ENCODE data around the gene GAREM2.
"Not testable (repeated sequence)": the region's sequence is repeated elsewhere in the genome, so short reads cannot be mapped to it uniquely, and the experiment has no call there.

Gene GAREM2

DNA sequence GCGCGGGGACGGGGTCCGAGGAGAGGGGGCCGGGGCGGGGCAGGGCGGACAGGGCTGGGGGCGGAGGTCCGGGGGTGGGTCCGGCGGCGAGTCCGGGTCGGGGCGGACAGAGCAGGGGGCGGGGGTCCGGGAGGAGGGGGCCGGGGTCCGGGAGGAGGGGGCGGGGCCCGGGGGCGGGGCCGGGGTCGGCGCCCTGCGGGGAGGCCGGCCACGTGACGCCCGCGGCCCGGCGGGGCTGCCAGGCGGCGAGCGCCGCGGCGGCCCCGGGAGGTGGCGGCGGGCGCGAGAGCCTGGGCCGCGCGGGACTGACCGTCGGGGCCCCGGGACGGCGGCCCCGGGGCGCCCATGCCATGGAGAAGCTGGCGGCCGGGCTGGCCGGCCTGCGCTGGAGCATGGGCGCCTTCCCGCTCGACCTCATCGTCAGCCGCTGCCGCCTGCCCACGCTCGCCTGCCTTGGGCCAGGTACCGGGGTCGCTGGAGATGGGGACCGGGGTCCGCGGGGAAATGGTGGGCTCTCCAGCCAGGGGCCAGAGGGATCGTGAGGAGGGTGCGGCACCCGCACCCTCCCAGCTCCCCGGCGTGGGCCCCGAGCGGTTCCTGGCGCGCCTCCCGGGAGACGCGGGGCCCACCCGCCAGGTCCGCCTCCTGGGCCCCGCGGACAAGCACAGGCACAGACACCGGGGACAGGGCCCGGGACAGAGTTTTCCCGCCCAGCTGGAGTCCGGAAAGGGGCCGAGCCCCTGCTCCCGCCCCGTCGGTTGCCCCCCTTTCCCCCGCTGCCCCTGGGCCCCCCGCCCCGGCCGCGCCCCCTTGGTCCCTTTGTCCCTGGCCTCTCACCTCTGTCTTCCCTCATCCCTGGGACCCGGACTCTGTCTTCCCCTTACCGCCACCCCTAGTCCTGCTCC, at the start of gene GAREM2:
Gene GAREM2 (plus strand): TSS at position 218 of the 905 bp plus-strand sequence. CDS start 133 bp downstream, at position 351.
- no peak for DNase-seq (ENCODE audit: low read depth in 2 of 3, low spot score in 1 of 3)

- DNase-seq (ENCODE audit: low read depth in 2 of 3, low spot score in 1 of 3) = no peak
Observed at GRCh38 chr2:26123426-26123825, 49.5 kb upstream of the GAREM2 start.

DNA sequence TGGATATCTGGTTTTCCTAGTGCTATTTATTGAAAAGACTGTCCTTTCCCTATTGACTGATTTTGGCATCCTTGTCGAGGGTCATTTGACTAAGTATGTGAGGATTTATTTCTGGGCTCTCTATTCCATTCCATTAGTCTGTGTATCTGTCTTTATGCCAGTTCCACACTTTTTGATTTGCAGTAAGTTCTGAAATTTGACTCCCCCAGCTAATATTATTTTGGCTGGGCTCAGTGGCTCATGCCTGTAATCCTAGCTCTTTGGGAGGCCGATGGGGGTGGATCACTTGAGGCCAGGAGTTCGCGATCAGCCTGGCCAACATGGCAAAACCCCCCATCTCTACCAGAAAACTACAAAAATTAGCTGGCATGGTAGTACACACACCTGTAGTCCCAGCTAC, 46.8 kb upstream of the GAREM2 start:
- no peak for DNase-seq (ENCODE audit: low read depth in 2 of 3, low spot score in 1 of 3)

- no peak for DNase-seq (ENCODE audit: low read depth in 2 of 3, low spot score in 1 of 3)
Observed at GRCh38 chr2:26128176-26128575, 44.7 kb upstream of the GAREM2 start.

DNA sequence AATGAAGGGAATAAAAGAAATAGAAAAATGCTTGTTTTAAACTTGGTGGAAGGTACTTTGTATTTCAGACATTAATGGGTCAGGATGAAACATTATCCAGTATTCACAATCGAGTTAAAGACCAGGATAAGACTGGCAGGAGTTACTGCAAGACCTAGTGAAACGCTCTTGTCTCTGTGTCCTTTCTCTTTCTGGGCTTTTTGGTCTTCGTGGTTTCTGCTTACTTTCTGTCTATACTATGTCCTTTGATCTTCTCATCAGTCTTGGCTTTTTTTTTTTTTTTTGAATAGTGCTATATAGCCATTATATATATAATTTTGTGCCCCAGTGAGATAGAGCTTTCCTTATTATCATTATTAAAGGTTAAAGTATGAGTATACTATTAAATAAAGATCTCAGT, 42.1 kb upstream of the GAREM2 start:
- no peak for DNase-seq (ENCODE audit: low read depth in 2 of 3, low spot score in 1 of 3)

DNA sequence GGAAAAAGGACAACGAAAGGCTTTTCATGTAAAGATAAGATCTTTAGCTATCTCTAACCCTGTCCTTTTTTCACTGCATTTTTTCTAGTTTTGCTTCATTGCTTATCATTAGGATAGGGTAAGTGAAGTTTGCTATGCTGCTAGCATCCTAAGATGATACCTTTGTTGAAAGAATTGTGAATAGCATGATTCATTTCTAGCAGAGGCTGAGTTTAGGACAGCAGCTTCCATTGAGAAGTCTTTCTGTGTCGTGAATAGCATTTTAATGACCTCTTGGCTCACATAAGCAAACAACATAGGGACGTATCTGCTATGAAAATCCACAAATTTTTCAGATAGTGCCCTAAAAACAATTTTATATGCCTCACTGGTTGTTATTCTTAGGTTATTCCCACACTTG, 36.4 kb upstream of the GAREM2 start:
- DNase-seq (ENCODE audit: low read depth in 2 of 3, low spot score in 1 of 3) = no peak

DNA sequence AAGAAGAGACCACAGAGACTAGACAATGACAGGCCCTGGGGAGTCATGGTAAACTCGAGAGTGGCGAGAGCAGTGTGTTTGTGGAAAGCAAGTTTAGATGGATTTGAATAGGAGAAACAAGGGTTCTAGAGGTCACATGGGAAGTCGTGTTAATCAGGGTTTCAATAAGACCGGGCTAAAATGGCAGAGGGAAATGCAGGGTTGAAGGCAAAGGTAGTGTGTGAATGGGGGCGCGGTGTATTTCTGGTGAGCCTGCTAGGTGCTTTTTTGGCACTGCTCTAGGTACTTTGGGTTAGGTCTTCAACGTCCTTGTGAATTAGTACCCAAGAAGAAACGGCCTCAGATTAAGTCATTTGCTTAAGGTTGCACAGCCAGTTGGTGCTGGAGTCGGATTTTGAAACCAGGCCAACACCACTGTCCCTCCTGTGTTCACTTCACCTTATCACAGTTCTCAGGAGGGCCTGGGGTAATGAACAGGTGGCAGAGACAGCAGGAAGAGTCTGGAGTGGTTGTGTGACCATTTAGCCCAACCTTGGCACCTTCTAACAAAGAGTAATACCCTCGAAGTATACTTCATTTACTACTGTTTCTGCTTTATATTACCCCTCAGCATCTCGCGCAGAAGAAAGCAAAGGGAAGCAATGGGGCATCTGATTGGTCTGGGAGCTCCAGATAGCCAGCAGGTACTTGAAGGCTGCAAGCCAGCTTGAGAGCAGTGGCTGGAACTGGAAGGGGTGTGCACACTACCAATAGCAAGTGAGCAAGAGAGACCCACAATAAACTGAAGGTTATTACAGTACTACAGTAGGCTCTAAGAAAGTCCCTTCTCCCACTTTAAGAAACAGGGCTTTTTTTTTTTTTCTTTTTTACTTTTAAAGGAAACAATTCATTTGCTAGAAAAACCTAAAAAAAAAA, 33.4 kb upstream of the GAREM2 start:
- no peak for DNase-seq (ENCODE audit: low read depth in 2 of 3, low spot score in 1 of 3)

GRCh38 chr2:26141145-26141769, 31.6 kb upstream of the GAREM2 start:
- no peak for DNase-seq (ENCODE audit: low read depth in 2 of 3, low spot score in 1 of 3)

DNA sequence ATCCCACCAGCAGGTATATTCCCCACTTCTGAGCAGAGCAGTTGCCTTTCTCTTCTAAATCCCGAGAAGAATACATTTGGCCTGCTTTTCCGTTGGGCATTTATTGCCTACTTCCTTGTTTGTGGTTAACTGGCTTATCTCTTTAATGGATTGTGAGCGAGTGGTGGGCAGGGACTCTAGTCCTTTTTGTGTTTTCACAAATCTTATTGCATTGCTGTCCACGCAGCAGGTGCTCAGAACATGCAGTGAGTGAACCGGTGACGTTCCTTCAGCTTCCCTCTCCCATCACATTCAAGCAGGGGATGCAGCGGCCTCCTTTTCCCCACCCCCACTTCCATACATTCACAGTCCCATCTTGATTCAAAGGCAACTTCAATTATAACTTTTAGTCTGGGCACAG, 28.9 kb upstream of the GAREM2 start:
- no peak for DNase-seq (ENCODE audit: low read depth in 2 of 3, low spot score in 1 of 3)

DNA sequence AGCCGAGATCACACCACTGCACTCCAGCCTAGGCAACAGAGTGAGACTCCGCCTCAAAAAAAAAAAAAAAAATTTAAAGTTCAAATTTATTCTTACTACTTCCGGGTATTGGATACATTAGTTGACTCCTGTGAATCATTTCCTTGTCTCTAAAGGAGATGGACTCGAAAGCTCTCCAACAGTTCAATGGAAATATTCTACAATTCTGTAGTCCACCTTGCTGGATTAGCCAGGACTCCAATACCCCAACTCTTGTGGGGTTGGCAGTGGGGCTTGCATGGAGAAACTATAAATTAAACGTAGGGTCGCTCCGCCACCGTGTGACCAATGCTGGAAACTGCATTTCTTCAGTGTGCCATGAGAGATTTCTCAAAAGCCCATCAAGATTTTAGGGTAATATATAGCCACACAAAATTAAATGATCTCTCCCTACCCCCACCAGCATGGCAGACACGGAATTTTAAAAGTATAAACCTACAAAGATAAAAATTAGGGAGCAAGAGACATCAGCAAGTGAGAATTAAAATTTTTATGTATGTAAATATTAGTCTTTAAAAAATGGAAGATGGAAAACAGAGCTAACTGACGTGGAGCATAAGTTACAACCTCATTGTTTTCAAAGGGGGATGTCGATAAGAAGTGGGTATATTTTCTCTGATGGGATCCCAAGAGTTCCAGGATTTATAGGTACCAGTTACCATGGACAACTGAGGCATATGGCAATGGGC, 27.8 kb upstream of the GAREM2 start:
- peak; percentile 44 to 70 (median 46) for DNase-seq (ENCODE audit: low read depth in 2 of 3, low spot score in 1 of 3)

GRCh38 chr2:26148501-26148900, 24.4 kb upstream of the GAREM2 start:
- no peak for DNase-seq (ENCODE audit: low read depth in 2 of 3, low spot score in 1 of 3)

- no peak for DNase-seq (ENCODE audit: low read depth in 2 of 3, low spot score in 1 of 3)
Observed at GRCh38 chr2:26150243-26150642, 22.6 kb upstream of the GAREM2 start.

DNA sequence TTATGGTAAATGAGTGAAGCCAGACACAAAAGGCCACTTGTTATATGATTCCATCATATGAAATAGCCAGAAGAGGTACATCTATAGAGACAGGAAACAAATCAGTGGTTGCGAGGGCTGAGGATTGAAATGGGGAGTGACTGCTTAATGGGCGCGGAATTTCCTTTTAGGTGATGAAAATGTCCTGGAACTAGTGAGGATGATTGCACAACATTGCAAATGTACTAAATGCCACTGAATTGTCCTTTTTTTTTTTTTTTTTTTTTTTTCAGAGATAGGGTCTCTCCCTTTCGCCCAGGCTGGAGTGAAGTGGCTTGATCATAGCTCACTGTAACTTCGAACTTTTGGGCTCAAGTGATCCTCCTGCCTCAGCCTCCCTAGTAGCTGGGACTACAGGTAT, 15.3 kb upstream of the GAREM2 start:
- DNase-seq (ENCODE audit: low read depth in 2 of 3, low spot score in 1 of 3) = no peak

- DNase-seq (ENCODE audit: low read depth in 2 of 3, low spot score in 1 of 3) = no peak
Observed at GRCh38 chr2:26161926-26162325, 11.0 kb upstream of the GAREM2 start.

DNA sequence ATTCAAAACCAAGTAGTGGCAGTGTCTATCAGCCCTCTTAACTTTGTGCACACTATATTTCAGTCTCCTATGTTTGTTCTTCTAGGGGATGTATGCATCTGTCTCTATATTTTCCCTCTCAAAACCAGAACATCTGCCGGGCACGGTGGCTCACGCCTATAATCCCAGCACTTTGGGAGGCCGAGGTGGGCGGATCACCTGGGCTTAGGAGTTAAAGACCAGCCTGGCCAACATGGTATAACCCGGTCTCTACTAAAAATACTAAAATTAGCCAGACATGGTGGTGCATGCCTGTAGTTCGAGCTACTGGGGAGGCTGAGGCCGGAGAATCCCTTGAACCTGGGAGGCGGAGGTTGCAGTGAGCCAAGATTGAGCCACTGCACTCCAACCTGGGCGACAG, 9.9 kb upstream of the GAREM2 start:
- DNase-seq (ENCODE audit: low read depth in 2 of 3, low spot score in 1 of 3) = no peak

GRCh38 chr2:26164231-26164630, 8.7 kb upstream of the GAREM2 start:
- no peak for DNase-seq (ENCODE audit: low read depth in 2 of 3, low spot score in 1 of 3)

DNA sequence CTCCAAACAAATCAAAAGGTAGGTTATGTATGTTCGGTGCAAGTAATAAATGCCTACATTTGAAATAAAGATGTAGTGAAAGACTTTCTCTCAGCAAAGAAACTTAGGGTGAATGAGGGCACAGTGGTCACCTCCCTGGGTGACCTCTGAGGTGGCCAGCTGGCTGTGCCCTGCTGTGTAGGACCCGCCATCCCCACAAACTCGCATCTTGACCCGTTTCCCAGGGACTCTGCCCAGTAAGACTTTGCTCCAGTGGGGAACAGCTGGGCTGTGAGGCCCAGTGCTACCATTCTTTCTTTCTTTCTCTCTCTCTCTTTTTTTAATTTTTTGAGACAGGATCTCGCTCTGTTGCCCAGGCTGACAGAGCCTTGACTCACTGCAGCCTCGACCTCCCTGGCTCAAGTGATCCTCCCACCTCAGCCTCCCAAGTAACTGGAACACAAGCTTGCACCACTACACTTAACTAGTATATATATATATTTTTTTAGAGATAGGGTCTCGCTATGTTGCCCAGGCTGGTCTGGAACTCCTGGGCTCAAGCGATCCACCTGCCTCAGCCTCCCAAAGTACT, 8.2 kb upstream of the GAREM2 start:
- no peak for DNase-seq (ENCODE audit: low read depth in 2 of 3, low spot score in 1 of 3)

- no peak for DNase-seq (ENCODE audit: low read depth in 2 of 3, low spot score in 1 of 3)
Observed at GRCh38 chr2:26165403-26165802, 7.5 kb upstream of the GAREM2 start.

DNA sequence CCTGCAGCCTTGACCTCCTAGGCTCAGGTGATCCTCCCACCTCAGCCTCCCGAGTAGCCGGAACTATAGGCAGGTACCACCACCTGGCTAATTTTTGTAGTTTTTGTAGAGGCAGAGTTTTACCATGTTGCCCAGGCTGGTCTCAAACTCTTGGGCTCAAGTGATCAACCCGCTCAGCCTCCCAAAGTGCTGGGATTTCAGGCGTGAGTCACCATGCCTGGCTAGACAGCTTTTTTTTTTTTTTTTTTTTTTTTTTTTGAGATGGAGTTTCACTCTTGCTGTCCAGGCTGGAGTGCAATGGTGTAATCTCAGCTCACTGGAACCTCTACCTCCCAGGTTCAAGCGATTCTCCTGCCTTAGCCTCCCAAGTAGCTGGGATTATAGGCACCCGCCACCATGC, 6.3 kb upstream of the GAREM2 start:
- DNase-seq (ENCODE audit: low read depth in 2 of 3, low spot score in 1 of 3) = not testable (repeated sequence)

GRCh38 chr2:26168785-26169184, 4.1 kb upstream of the GAREM2 start:
- no peak for DNase-seq (ENCODE audit: low read depth in 2 of 3, low spot score in 1 of 3)

- DNase-seq (ENCODE audit: low read depth in 2 of 3, low spot score in 1 of 3) = no peak
Observed at GRCh38 chr2:26169226-26169625, 3.7 kb upstream of the GAREM2 start.

Data from stimulated activated CD4-positive, alpha-beta T cell treated with anti-CD3 and anti-CD28 coated beads, Interleukin-12 subunit alpha, Interleukin-12 subunit beta, amount 100 ng/mL, for 48 hours (primary cell).